ENCODE results near the gene RSPH1.

DNA sequence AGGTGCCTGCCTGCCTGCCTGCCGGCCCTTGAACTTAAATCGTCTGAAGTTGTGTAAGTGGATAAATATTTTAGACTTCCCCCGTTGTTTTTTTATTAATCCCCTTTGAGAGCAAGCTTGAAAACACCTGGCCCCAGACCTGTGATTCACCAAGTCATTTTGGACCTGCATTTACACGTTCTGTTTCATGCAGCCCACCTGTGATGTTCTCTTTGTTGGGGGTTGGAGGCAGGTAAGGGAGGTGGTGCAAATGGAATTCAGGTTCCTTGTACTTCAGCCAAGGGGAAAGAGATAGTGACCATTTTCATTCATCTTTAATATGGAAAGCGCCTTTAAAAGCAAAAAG, 18.8 kb upstream of the RSPH1 start:
- TF ChIP-seq, protein P1, sequence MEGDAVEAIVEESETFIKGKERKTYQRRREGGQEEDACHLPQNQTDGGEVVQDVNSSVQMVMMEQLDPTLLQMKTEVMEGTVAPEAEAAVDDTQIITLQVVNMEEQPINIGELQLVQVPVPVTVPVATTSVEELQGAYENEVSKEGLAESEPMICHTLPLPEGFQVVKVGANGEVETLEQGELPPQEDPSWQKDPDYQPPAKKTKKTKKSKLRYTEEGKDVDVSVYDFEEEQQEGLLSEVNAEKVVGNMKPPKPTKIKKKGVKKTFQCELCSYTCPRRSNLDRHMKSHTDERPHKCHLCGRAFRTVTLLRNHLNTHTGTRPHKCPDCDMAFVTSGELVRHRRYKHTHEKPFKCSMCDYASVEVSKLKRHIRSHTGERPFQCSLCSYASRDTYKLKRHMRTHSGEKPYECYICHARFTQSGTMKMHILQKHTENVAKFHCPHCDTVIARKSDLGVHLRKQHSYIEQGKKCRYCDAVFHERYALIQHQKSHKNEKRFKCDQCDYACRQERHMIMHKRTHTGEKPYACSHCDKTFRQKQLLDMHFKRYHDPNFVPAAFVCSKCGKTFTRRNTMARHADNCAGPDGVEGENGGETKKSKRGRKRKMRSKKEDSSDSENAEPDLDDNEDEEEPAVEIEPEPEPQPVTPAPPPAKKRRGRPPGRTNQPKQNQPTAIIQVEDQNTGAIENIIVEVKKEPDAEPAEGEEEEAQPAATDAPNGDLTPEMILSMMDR (conservative IDR thresholded peaks at IDR 0.05 in 1 of 2, IDR thresholded peaks at IDR 0.05 in 1 of 2; ENCODE audit: extremely low read depth in 1 of 2, insufficient read depth in 1 of 2, low read depth in 1 of 2, low read length in 2 of 2): no peak
- TF ChIP-seq EZH2 (IDR thresholded peaks at IDR 0.05; ENCODE audit: borderline replicate concordance, low read length): no peak
